ENCODE results near the gene IER5L. TPM values are rescaled to one million over a fixed set of nuclear protein-coding genes. Genes with fewer than 3 reads are reported as not detected.

The IER5L gene
- total and polyA plus RNA-seq, 9 of the 15 experiments (the other 6 are each of a cell fraction or from before 2014, with no cell fraction given), result 0.14 to 11.9 (median 0.52) TPM

- TF ChIP-seq DEAF1 (CRISPR knock-in tag; IDR thresholded peaks at IDR 0.05) (no peak), U2AF2 (optimal IDR thresholded peaks at IDR 0.05; ENCODE audit: low read depth, low read length) (no peak), ZNF347 (CRISPR knock-in tag; IDR thresholded peaks at IDR 0.05; ENCODE audit: low read depth) (no peak), GATAD2B (IDR thresholded peaks at IDR 0.05; ENCODE audit: borderline replicate concordance) (no peak), SOX6 (IDR thresholded peaks at IDR 0.05) (no peak), TAF1 (IDR thresholded peaks at IDR 0.05; ENCODE audit: control insufficient read depth, extremely low read depth, insufficient read depth, low read length, severe bottlenecking) (no peak), KAT8 (IDR thresholded peaks at IDR 0.05; ENCODE audit: low read depth) (no peak), GMEB1 (CRISPR knock-in tag; IDR thresholded peaks at IDR 0.05) (no peak), PHB (CRISPR knock-in tag; IDR thresholded peaks at IDR 0.05) (no peak), KLF6 (CRISPR knock-in tag; IDR thresholded peaks at IDR 0.05; ENCODE audit: borderline replicate concordance) (no peak), FOXP4 (CRISPR knock-in tag; IDR thresholded peaks at IDR 0.05; ENCODE audit: borderline replicate concordance) (0 out of 2 replicates have a peak, but pooled peaks have one; percentile 37), TCF7 (IDR thresholded peaks at IDR 0.05; ENCODE audit: borderline replicate concordance) (no peak), TEAD1 (CRISPR knock-in tag; IDR thresholded peaks at IDR 0.05) (0 out of 4 replicates have a peak, but pooled peaks of 1 of the 2 experiments have one; percentile 38), EGR1 (conservative IDR thresholded peaks at IDR 0.05) (peak; percentile 72), SMARCA4 (IDR thresholded peaks at IDR 0.05) (no peak), MCM3 (IDR thresholded peaks at IDR 0.05) (no peak), GTF2A2 (tag; IDR thresholded peaks at IDR 0.05) (no peak), MXD1 (CRISPR knock-in tag; IDR thresholded peaks at IDR 0.05; ENCODE audit: borderline replicate concordance, poor library complexity, severe bottlenecking) (no peak), NR4A1 (CRISPR knock-in tag; IDR thresholded peaks at IDR 0.05) (no peak), NR4A1 (tag; IDR thresholded peaks at IDR 0.05) (no peak), MNT (conservative IDR thresholded peaks at IDR 0.05) (no peak)
Measured at GRCh38 chr9:129143031-129143927, 34.8 kb downstream of the IER5L start (continued).

All from K562 (cell line).